ENCODE results near the gene GOLGA3. TPM values are rescaled to one million over a fixed set of nuclear protein-coding genes. Genes with fewer than 3 reads are reported as not detected.
A peak's percentile ranks its signal among the peaks of the same experiment; 100 is the strongest.

The GOLGA3 gene
- total RNA-seq, 1 experiment from 2014 or later: 86.9 TPM

- Histone ChIP-seq H4K20me1 (ENCODE audit: low read length) (peaks cover 4% of the 10 kb centered on the region; the same call in 1 of the 2 replicates), H3K4me2 (ENCODE audit: low read length) (no peak overlapping the region), H3K9me2 (replicated peaks; ENCODE audit: low read length) (no peaks in the 10 kb centered on the region), H3K27ac (ENCODE audit: low read length) (no peak overlapping the region), H3K27me3 (ENCODE audit: low read length) (no peaks in the 10 kb centered on the region), H3F3A (ENCODE audit: low read length, unreplicated experiment) (no peaks in the 10 kb centered on the region), H2AFZ (ENCODE audit: low read length) (no peak overlapping the region), H3K36me3 (ENCODE audit: low read depth, low read length) (peaks cover 35% of the 10 kb centered on the region), H3K9ac (ENCODE audit: low read length) (no peak overlapping the region), H3K79me2 (ENCODE audit: low read length) (peaks cover 6% of the 10 kb centered on the region), H3K9me3 (ENCODE audit: low read length) (no peaks in the 10 kb centered on the region), H3K4me3 (ENCODE audit: low read length) (no peak overlapping the region), H3K4me1 (ENCODE audit: insufficient read depth, low read length) (no peaks in the 10 kb centered on the region)
- TF ChIP-seq CTCF (conservative IDR thresholded peaks at IDR 0.05; ENCODE audit: low read depth, low read length) (no peak), EZH2phosphoT487 (IDR thresholded peaks at IDR 0.05; ENCODE audit: borderline replicate concordance, low read length) (no peak), EZH2 (IDR thresholded peaks at IDR 0.05; ENCODE audit: low read length, unreplicated experiment) (no peak)
- ATAC-seq (no peak), DNase-seq (no peak)
- POLR2A ChIA-PET (ENCODE audit: unreplicated experiment): no interaction called here
- CTCF ChIA-PET: no interaction called here
- BruUV-seq (replicated peaks): no TSS peak
- intact Hi-C loops (cut with micrococcal nuclease): no loop called here
These were observed 39.6 kb downstream of the GOLGA3 start for GRCh38 chr12:132789099-132789471.

- H3F3A ChIP-seq (ENCODE audit: low read length, unreplicated experiment): no peaks in the 10 kb centered on the region
- TF ChIP-seq EZH2phosphoT487 (IDR thresholded peaks at IDR 0.05; ENCODE audit: borderline replicate concordance, low read length) (no peak), CTCF (conservative IDR thresholded peaks at IDR 0.05; ENCODE audit: low read depth, low read length) (no peak), EZH2 (IDR thresholded peaks at IDR 0.05; ENCODE audit: low read length, unreplicated experiment) (no peak)
- H3K9me2 ChIP-seq (replicated peaks; ENCODE audit: low read length): no peaks in the 10 kb centered on the region
- CTCF ChIA-PET: no interaction called here
- POLR2A ChIA-PET (ENCODE audit: unreplicated experiment): no interaction called here
- H3K4me3 ChIP-seq (ENCODE audit: low read length): no peak overlapping the region
- H3K9ac ChIP-seq (ENCODE audit: low read length): no peak overlapping the region
- H3K36me3 ChIP-seq (ENCODE audit: low read depth, low read length): peaks cover 34% of the 10 kb centered on the region
- no peaks in the 10 kb centered on the region for H3K4me1 ChIP-seq (ENCODE audit: insufficient read depth, low read length)
- no peaks in the 10 kb centered on the region for H3K27me3 ChIP-seq (ENCODE audit: low read length)
- no peaks in the 10 kb centered on the region for H3K9me3 ChIP-seq (ENCODE audit: low read length)
- no peak overlapping the region for H2AFZ ChIP-seq (ENCODE audit: low read length)
- no peak overlapping the region for H3K27ac ChIP-seq (ENCODE audit: low read length)
- no TSS peak for BruUV-seq (replicated peaks)
- ATAC-seq (peak; percentile 53), DNase-seq (no peak)
- 0 out of 2 replicates have a peak, but pooled peaks cover under 1% of the 10 kb centered on the region for H3K79me2 ChIP-seq (ENCODE audit: low read length)
- peaks cover 4% of the 10 kb centered on the region; the same call in 1 of the 2 replicates for H4K20me1 ChIP-seq (ENCODE audit: low read length)
- intact Hi-C loops (cut with micrococcal nuclease): no loop called here
- no peak overlapping the region for H3K4me2 ChIP-seq (ENCODE audit: low read length)
These were observed 40.1 kb downstream of the GOLGA3 start for GRCh38 chr12:132788375-132789098.

- H3K9me2 ChIP-seq (replicated peaks; ENCODE audit: low read length): no peaks in the 10 kb centered on the region
- peaks cover 40% of the 10 kb centered on the region for H3K36me3 ChIP-seq (ENCODE audit: low read depth, low read length)
- DNase-seq (no peak), ATAC-seq (no peak)
- H2AFZ ChIP-seq (ENCODE audit: low read length): no peak overlapping the region
- H3K4me3 ChIP-seq (ENCODE audit: low read length): no peak overlapping the region
- POLR2A ChIA-PET (ENCODE audit: unreplicated experiment): no interaction called here
- H3K27ac ChIP-seq (ENCODE audit: low read length): no peak overlapping the region
- intact Hi-C loops (cut with micrococcal nuclease): no loop called here
- peaks cover 4% of the 10 kb centered on the region; the same call in 1 of the 2 replicates for H4K20me1 ChIP-seq (ENCODE audit: low read length)
- no peak for TF ChIP-seq CTCF (conservative IDR thresholded peaks at IDR 0.05; ENCODE audit: low read depth, low read length)
- no TSS peak for BruUV-seq (replicated peaks)
- no peaks in the 10 kb centered on the region for H3F3A ChIP-seq (ENCODE audit: low read length, unreplicated experiment)
- CTCF ChIA-PET: no interaction called here
- H3K9ac ChIP-seq (ENCODE audit: low read length): no peak overlapping the region
- no peaks in the 10 kb centered on the region for H3K79me2 ChIP-seq (ENCODE audit: low read length)
- H3K4me1 ChIP-seq (ENCODE audit: insufficient read depth, low read length): no peaks in the 10 kb centered on the region
- H3K4me2 ChIP-seq (ENCODE audit: low read length): no peak overlapping the region
- H3K27me3 ChIP-seq (ENCODE audit: low read length): no peaks in the 10 kb centered on the region
- H3K9me3 ChIP-seq (ENCODE audit: low read length): no peaks in the 10 kb centered on the region
These were observed 40.8 kb downstream of the GOLGA3 start for GRCh38 chr12:132787877-132788276.
